Activated CD8-positive, alpha-beta memory T cell treated with anti-CD3 and anti-CD28 coated beads for 36 hours (primary cell): ENCODE measurements around the gene GRIP2. TPM values are rescaled to one million over a fixed set of nuclear protein-coding genes. Genes with fewer than 3 reads are reported as not detected.

Source experiments
- CTCF ChIA-PET: fragments of 350-600 bp; sonication (Branson Sonifier 250); formaldehyde crosslinking; loops from one replicate; lab custom pipeline; 2021; ENCODE audit warnings: antibody characterized with exemption; lab: Charles Lee
- POLR2A ChIA-PET: fragments of 350-600 bp; sonication (Branson Sonifier 250); formaldehyde crosslinking; loops from one replicate; lab custom pipeline; 2021; ENCODE audit warnings: antibody characterized with exemption; lab: Charles Lee
- total RNA-seq, 2 experiments: library from RNA; stranded (reverse); gene quantifications; one replicate each; pipeline ENCODE4 v1.2.3, GENCODE V29; 2021

Gene GRIP2
- total RNA-seq, result not detected

- POLR2A ChIA-PET, result no interaction called here
- CTCF ChIA-PET, result interaction anchor here (1.5 kb wide), 1 partner anchor 8 kb away, joined by 3 read pairs; no protein-coding TSS in a partner anchor
These were observed at the start of gene GRIP2 for GRCh38 chr3:14539742-14540491. TSS of gene GRIP2 (minus strand) at chr3:14540342. CDS start at chr3:14540308, 34 bp downstream.

DNA sequence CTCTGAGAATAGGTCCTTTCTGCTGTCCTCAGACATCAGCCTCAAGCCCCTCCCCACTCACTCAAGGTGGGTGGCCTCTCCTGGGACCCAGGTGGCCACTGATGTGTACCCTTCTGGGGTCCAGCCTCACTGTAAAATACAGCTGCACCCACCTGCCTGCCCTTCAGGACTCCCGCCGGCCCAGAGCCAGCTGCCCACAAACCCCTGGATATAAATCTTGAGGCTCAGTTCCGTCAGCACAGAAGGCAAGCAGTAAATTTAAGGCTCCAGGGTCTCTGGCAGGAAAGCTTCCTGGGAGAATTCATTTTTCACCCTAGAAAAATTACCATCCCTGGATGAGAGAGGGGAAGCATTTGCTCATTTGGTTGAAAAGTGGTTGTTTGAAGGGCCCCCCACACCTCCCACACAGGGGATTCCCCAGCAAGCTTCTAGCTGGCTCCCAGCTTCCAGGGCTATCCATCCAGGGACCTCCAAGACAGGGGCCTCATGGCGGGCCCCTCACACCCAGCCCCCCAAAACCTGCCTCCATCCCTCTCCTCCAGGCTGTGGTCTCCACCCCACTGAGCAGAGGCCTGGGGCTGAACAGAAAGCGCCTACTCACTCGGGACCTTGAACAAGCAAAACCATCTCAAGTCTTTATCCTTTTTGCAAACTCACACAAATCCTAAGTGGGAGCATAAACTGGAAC, 48.4 kb upstream of the GRIP2 start:
- POLR2A ChIA-PET, result no interaction called here

GRCh38 chr3:14587740-14588360, 47.7 kb upstream of the GRIP2 start:
- ChIA-PET CTCF (no interaction called here), POLR2A (no interaction called here)

More for the DNA sequence above, 48.4 kb upstream of the GRIP2 start:
- CTCF ChIA-PET, result no interaction called here

GRCh38 chr3:14586611-14587010, 46.5 kb upstream of the GRIP2 start:
- ChIA-PET CTCF (no interaction called here), POLR2A (no interaction called here)

DNA sequence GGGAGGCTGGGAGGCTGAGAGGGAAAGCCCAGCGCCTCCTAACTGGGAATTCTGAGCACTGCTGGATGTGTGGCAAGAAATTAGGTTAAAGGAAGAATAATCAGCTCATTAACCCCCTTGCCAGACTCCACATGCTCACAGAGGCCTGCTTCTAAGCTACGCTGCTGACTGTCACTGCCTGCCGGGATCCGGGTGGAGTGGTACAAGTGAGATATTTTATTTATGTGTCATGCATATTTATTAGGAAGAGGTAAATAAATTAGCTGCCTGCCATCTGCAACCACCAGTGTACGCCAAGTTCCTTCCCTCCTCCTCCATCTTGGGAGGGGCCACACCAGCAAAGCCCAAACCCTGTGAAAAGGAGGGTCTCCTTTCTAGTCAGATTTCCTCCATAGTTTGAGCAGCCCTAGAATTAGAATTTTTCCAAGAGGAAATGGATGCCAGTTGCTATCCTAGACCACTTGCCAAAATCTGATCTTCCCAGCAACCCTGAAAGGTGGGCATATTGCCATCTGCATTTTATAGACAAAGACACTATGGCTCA, 43.5 kb upstream of the GRIP2 start:
- ChIA-PET POLR2A (no interaction called here), CTCF (no interaction called here)

- ChIA-PET POLR2A (no interaction called here), CTCF (no interaction called here)
These were observed 41.9 kb upstream of the GRIP2 start for GRCh38 chr3:14582045-14582410.

GRCh38 chr3:14581334-14582044, 41.3 kb upstream of the GRIP2 start:
- ChIA-PET POLR2A (no interaction called here), CTCF (no interaction called here)

GRCh38 chr3:14577897-14578296, 37.8 kb upstream of the GRIP2 start:
- POLR2A ChIA-PET, result interaction anchor here (0.7 kb wide), 1 partner anchor 1481 kb away, joined by 3 read pairs; no protein-coding TSS in a partner anchor
- CTCF ChIA-PET, result no interaction called here

- ChIA-PET CTCF (no interaction called here), POLR2A (no interaction called here)
These were observed 36.0 kb upstream of the GRIP2 start for GRCh38 chr3:14576163-14576562.

DNA sequence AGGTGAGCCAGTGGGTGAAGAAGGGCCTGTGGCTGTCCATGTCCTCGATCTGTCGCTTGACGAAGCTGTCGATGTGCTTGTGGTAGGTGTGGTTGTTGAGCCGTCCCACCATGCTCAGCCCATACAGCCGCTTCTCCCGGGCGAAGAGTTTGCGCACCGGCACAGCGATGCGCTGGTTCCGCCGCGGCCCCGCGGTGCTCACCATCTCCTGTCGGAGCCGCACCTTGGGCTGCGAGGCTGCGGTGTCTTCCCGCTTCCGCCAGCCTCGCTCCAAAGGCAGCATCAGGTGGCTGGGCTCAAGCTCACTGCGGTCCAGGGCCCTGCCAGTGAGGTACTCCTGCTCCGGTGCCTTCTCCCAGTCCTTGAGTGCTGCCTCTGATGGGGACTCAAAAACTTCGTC, 34.0 kb upstream of the GRIP2 start:
- ChIA-PET POLR2A (no interaction called here), CTCF (no interaction called here)

DNA sequence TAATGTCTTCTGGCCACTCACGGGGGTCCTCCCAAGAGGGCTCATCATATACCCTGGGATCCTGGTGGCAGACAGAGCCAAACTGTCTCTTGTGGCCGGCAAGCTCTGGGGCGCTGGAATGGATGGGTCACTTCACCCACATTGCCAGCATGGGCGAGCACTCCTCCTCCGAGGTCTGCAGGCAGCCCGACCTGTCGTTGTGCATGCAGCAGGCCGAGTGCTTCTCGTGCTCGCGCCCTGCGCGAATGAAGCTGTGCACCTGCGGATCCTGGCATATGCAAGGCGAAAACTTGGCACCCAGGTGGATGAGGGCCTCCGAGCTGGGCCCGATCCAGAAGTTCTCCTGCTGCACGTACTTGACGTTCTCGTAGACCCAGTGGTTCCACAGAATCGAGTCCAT, 33.6 kb upstream of the GRIP2 start:
- ChIA-PET CTCF (no interaction called here), POLR2A (no interaction called here)

DNA sequence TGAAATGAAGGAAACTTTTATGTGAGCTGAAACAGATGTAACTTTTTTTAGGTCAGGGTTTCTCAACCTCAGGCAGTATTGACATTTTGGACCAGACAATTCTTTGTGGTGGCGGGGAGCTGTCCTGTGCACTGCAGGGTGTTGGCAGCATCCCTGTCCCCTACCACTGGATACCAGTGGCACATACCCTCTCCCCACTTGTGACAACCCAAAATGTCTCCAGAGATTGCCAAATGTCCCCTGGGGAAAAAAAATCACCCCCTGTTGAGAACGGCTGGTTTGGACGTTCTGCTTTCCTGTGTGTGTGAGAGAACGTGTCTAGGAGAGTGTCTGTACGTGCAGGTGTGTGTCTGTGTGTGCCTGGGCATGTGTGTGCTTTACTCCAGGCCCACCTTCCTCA, 30.7 kb upstream of the GRIP2 start:
- POLR2A ChIA-PET, result no interaction called here
- CTCF ChIA-PET, result no interaction called here

GRCh38 chr3:14570089-14570488, 29.9 kb upstream of the GRIP2 start:
- ChIA-PET POLR2A (no interaction called here), CTCF (no interaction called here)

GRCh38 chr3:14569474-14570000, 29.4 kb upstream of the GRIP2 start:
- ChIA-PET POLR2A (no interaction called here), CTCF (no interaction called here)

DNA sequence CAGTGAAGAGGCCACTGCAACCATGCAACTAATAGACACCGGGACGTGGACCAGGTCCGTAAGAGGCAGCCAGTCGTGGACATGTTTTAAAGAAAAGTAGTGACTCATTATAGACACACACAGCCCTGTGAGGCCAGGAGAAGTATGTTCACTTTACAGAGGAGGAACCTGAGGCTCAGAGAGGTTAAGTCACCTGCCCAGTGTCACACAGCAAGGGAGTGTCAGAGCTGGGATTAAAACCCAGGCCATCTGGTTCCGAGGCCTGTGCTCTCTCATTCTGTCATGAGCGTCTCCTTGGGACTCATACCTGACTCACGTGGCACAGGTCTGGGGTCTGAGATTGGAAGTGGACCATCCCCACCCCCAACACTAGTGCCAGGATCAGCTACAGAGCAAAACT, 28.1 kb upstream of the GRIP2 start:
- CTCF ChIA-PET, result no interaction called here

DNA sequence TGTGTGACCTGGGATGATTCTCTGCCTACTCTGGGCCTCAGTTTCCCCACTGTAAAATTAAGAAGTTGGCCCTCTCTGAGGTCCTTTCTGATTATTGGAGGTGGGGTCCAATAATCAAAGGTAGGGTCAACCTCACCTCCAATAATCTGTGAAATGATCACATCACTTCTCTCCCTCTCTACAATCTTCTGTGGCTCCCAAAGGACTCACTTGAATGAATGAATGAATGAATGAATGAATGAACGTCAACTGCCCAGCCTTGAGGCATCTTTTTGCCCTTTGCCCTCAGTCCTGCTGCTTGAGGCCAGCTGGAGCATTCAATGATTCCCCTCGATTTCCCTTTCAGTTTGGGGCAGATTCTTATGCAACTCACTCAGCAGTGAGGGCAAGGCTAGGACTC, 26.7 kb upstream of the GRIP2 start:
- CTCF ChIA-PET, result no interaction called here
- POLR2A ChIA-PET, result no interaction called here

More for the DNA sequence above, 28.1 kb upstream of the GRIP2 start:
- POLR2A ChIA-PET, result no interaction called here

DNA sequence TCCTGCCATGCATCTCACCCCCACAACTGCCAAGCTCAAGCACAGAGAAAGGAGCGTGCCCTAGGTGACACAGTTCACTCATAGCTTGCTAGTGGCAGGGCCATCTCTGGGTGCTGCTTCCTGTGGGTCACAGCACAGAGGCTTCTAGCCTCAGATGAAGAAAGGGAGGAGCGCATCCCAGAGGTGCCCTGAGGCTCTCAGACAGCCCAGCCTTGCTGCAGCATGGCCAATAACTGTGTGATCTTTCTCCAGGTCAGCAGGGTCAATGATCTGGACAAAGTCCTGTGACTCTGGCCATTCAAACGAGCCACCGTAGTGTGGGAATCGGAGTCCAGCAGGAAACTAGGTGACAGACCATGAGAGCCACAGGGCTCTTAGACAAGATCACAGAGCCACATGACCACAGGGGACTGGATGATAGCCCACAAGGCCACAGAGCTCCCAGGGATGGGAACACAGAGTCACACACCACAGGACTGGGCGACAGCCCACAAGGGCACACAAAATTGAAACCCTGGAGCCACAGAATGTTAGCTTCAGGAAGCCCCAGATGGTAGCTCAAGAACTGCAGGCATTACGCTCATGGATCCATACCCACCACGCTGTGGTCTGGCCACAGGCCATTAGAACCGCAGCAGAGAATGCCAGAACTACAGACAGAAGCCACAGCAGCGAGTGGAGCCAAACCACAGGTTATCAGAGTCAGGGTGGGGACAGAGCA, 25.9 kb upstream of the GRIP2 start:
- ChIA-PET CTCF (no interaction called here), POLR2A (no interaction called here)

DNA sequence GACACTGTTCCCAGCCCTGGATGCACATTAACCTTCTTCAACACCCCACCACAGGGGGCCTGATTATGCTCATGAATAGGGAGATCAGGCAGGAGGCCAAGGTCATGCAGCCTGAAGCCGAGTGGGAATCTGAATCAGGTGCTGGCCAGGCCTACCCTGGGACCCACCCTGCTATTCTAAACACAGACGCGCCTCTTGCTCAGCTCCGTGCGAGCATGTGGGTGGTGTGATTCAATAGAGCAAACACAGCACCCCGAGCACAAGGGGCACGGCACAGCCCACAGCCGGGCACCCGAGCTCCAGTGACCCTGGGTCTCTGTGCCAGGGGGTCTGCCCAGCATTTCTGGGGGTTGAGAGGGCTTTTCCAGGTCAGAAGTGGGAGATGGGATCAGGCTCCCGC, 24.6 kb upstream of the GRIP2 start:
- CTCF ChIA-PET, result no interaction called here
- POLR2A ChIA-PET, result no interaction called here

GRCh38 chr3:14563946-14564539, 23.9 kb upstream of the GRIP2 start:
- ChIA-PET POLR2A (no interaction called here), CTCF (no interaction called here)
